HG02981 (cell line): ENCODE measurements around the gene NECTIN4.
"Not testable (repeated sequence)": the region's sequence is repeated elsewhere in the genome, so short reads cannot be mapped to it uniquely, and the experiment has no call there.

Experiments used
- ATAC-seq: cut with Tn5 transposase; IDR thresholded peaks from one replicate; pipeline ENCODE4 v1.9.1; 2021; ENCODE audit warnings: mild to moderate bottlenecking, moderate library complexity; ENCODE audit not compliant: unreplicated experiment

The NECTIN4 gene

GRCh38 chr1:161089251-161089924, at the start of gene NECTIN4:
Gene NECTIN4 (minus strand): TSS chr1:161089558. CDS start chr1:161089296, 262 bp downstream.
- ATAC-seq, result no peak

- no peak for ATAC-seq
Measured at GRCh38 chr1:161138431-161138830, 49.1 kb upstream of the NECTIN4 start.

- ATAC-seq, result no peak
Measured at GRCh38 chr1:161137881-161138280, 48.5 kb upstream of the NECTIN4 start.

GRCh38 chr1:161133220-161133740, 43.9 kb upstream of the NECTIN4 start:
- no peak for ATAC-seq

DNA sequence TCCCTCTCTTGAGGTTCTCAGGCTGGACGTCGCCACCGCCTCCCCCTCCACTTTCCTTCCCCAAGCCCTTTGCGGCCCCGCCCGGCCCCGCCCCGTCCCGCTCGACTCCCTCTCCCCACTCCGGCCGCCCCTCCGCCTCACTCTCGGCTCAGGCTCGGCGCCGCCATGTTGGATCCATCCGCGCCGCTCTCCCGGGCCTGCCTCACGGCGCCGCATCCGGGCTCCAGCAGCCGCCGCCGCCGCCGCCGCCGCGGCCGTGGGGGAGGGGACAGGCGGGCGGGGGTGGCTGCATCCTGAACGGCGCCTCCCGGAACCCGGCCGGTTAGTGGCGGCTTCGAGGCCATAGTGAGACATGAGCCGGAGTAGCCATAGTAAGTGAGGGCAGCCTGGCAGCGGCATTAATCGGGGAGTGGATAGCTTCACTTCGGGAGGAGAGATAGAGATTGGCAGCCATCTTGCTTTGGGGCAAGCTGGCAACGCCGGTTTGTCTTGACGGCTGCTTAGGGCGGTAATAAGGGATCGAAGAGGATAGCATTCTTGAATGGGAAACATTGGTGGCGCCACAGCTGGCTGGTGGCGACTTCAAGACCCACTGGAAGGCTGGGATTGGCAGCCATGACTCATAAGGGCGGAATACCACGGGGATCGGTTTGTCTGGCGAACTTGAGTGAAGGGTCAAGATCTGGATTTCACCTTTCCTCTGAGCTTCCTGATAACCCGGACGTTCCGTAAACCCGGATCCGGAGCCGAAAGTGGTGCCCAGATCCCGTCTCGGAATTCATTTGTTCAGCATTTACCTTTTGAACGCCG, 43.3 kb upstream of the NECTIN4 start, which contains the start of gene DEDD:
DEDD (minus strand) TSS at position 258 of the 810 bp plus-strand sequence. CDS start 8,205 bp downstream, outside the sequence.
- peak; percentile 95 for ATAC-seq

DNA sequence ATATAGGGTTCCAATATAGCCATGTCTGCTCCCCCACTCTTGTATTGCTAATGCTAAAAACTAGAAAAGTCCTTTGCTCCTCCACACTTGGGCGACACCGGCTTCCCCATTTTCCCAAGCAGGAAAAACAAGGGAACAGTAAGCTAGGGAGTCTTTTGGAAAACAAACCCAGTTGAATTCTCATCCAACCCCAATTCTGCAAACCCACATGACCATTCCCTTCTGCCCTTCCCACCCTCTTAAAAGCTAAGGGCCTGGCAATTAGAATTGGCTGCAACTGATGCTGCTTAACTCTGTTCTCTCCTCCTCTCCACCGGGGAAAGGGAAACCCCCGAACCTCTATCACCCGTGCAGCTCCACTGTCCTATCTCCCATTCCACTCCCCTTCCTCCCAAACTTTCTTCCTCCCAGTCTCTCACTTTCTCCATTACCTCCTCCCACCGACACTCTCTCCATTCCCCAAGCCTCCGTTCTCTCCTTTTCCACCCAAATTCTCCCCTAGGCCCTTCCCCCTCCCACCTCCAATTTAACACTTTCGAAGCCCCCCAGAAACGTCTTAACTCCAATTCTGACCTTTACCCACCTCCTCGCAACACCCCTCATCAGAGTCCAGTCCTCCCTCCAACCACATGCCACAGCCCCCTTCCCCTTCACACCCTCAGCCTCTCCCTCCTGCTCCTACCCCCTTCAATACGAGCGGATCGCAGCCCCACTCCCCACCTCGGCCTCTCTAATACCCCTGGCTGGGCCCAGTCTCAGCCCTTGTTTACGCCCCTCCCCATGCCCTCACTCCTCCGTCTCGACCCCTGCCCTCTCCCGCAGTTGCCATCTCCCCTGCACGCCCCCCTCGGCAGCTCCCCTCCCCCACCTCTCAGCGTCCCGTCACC, 42.4 kb upstream of the NECTIN4 start:
- peak; percentile 5 for ATAC-seq

DNA sequence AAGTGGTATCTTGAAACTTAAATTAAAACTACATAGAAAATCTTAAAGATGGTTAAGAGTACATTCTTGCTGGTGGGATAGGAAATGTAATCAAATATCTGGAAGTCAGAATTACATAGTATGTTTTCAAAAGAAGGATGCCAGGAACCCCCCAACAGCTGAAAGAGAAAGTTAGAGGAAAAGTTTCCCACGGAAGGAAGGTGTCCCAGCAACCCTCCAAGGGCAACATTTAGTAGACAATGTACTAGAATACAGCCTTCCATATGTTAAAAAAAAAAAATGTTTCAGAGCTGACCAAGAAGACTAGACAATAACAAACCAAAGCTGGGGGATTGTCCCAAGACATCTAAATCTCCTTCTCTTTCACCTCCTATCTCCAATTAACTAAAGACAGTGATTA, 40.9 kb upstream of the NECTIN4 start:
- ATAC-seq, result no peak

DNA sequence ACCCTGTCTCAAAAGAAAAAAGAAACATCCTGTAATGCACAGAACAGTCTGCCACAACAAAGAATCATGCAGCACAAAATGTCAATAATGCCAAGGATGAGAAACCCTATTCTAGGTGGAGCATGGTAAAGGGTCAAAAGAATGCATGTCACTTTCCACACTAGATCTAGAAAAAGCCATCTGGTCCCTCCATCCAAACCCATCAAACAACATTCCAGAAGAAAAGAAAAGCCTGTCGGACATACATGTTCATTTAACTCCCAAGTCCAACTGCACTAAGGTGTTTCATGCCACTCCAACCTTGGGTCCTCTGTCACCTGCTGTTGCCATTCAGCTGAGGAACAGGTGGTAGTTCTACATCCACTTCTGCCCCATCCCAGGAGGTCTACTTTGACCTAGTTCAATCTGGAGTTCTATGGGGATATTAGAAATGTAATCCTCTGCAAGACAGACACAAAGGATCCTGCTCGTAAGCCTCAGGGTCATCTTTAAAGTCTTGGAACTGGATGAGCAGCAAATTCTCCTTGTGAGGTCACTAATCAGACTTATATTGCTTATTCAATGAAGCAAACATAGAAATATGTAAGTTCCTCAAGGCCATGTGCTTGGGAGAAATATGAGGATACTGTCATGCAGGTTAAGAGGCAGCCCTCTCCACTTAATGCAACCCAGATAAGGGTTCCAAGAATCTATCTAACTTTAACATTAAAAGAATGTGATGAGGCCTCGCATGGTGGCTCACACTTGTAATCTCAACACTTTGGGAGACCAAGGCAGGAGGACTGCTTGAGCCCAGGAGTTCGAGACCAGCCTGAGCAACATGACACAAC, 39.4 kb upstream of the NECTIN4 start:
- ATAC-seq, result no peak

- no peak for ATAC-seq
Measured at GRCh38 chr1:161127649-161128048, 38.3 kb upstream of the NECTIN4 start.

DNA sequence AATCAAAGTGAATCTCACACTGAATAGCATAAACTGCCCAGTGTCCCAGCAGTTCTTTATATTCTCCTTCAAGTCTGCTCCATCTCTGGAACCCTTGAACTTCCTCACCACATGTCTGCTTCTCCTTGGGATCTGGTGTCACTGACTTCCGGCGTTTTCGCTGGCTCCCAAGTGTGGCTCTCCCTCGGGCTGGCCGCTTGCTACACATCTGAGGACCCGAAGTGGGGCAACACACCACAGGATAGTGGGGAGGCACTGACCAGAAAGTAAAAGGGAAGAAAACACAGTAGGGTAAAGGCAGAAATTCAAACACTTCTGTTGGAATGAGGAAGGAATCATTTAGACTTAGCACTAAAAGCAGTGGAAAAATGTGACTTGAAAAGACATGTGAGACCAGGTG, 33.6 kb upstream of the NECTIN4 start:
- no peak for ATAC-seq

DNA sequence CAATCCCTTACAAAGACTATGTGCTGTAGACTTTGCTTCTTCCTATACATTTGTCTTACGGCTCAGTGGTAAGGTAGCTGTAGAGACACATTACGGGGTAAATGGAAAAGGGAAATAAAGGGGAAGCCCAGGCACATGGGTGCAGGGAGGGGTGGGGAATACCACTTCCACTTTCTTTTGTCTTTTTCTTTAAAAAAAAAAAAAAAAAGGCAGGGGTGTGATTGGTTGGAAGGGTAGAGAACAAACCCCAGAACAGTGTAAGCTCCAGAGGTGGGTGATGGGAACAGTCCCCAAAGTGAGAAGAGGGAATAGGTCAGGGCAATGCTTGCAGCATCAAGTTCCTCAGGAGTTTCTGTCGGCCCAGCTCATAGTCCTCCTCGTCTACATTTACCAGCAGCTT, 32.5 kb upstream of the NECTIN4 start:
- ATAC-seq, result no peak

GRCh38 chr1:161121042-161121650, 31.8 kb upstream of the NECTIN4 start:
- ATAC-seq, result no peak

GRCh38 chr1:161119092-161119903, 29.9 kb upstream of the NECTIN4 start:
- peak; percentile 54 for ATAC-seq

DNA sequence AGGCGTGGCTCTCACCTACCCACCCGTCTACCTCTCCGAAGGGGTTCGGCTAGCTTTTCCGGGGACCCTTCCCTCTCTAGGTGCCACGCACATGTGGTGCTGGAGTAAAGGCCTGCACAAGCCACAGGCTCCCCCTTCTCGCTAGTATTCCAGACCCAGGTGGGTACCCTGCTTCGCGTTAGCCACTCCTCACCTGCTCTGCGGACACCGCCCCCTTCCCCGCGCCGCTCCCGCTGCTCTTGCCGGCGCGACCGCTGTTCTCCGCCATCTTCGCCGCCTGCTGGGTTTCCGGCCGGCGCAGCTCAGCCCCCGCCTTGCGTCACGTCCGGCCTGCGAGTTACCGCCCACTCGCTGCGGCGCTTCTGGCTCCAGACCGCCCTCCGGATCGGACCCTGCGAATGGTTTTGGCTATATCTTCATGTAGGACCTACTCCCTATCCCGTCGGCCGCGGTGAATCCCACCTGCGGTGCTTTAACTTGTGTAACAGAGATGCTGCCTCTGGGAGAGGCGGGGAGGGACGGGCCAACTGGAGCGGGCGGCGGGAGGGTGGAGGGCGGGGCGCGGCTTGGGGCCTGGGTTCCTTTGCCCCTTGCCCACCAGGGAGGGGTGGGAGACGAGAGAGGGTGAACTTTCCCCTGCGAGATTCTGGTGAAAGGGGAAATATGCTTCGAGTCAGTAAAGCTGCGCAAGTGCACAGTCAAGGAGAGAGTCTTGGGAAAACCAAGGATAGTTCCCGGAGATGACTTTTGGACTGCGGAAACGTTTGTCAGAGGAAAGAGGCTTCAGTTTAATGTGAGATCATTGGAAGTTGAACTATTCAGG, 28.6 kb upstream of the NECTIN4 start, which contains the start of the genes NIT1 and PFDN2:
NIT1 (plus strand) TSS at position 347 of the 823 bp plus-strand sequence; CDS start at position 419, 72 bp downstream.
PFDN2 (minus strand) TSS at position 279 of the 823 bp plus-strand sequence; CDS start at position 268, 11 bp downstream.
- ATAC-seq, result peak; percentile 71

DNA sequence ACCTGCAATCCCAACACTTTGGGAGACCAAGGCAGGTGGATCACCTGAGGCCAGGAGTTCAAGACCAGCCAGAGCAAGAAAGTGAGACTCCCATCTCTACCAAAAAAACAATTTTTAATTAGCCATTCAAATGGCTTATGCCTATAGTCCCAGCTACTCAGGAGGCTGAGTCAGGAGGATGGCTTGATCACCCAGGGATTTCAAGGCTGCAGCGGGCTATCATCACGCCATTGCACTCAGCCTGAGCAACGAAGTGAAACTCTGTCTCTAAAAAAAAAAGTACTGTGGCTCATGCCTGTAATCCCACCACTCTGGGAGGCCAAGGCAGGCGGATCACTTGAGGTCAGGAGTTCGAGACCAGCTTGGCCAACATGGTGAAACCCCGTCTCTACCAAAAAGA, 26.6 kb upstream of the NECTIN4 start:
- ATAC-seq, result not testable (repeated sequence)

- ATAC-seq, result no peak
Measured at GRCh38 chr1:161115132-161115711, 25.9 kb upstream of the NECTIN4 start.

DNA sequence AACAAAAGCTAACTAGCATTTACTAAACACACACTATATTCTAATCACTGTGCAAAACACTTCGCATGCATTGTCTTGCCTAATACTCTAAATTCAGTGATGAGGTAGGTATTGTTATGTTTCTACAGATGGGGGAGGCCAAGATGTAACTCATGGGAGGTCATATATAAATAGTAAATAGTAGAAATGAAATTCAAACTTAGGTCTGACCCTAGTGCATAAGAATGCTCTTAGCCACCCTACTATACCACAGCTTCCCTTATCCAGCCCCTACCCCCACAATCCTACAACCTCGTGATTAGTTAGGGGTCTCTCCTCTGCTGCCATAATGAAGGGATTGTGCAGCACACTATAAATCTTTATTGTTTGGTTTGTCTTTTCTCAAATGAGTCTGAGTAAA, 25.2 kb upstream of the NECTIN4 start:
- no peak for ATAC-seq
